Left ventricle myocardium inferior (tissue), 1 donor: Measurements from ENCODE around the gene GSTA2. TPM values are rescaled to one million over a fixed set of nuclear protein-coding genes. Genes with fewer than 3 reads are reported as not detected.
"Not testable (repeated sequence)": the region's sequence is repeated elsewhere in the genome, so short reads cannot be mapped to it uniquely, and the experiment has no call there.

Experiments
- DNase-seq: peaks from one replicate; pipeline ENCODE4 v3.0.0-alpha.2; 2020
- H3K27ac ChIP-seq: fragments of 200-600 bp; replicated peaks from 2 replicates; pipeline ENCODE4 v1.8.0; 2021
- H3K27me3 ChIP-seq: fragments of 200-600 bp; 2 replicates; pipeline ENCODE4 v1.8.0; 2021; ENCODE audit warnings: low read depth
- H3K36me3 ChIP-seq: fragments of 200-600 bp; 2 replicates; pipeline ENCODE4 v1.8.0; 2021
- H3K4me1 ChIP-seq: fragments of 200-600 bp; 2 replicates; pipeline ENCODE4 v1.8.0; 2021
- H3K4me3 ChIP-seq: fragments of 200-600 bp; 2 replicates; pipeline ENCODE4 v1.8.0; 2021; ENCODE audit warnings: mild to moderate bottlenecking, moderate library complexity
- H3K9me3 ChIP-seq: fragments of 200-600 bp; replicated peaks from 2 replicates; pipeline ENCODE4 v1.8.0; 2021
- CTCF ChIP-seq: fragments of 200-600 bp; IDR thresholded peaks from 2 replicates; pipeline ENCODE4 v1.8.0; 2021; ENCODE audit warnings: antibody characterized with exemption, mild to moderate bottlenecking, borderline replicate concordance
- intact Hi-C: fragments of 100-400 bp; cut with micrococcal nuclease; formaldehyde crosslinking; loops from one replicate; pipeline ENCODE4 v1.11.0; 2022
- total RNA-seq: library from RNA; stranded (reverse); fragmentation: NEBNext Ultra II Directional; extraction: Animal tissue kit (Norgen Biotek cat#: 25700); gene quantifications from one replicate; pipeline ENCODE4 v1.2.1, GENCODE V29; 2021
- donor health status: DM: no; HTN: yes; CAD: no; lungs with severe emphysema.

Gene GSTA2
- total RNA-seq, 1 donor from 2014 or later: not detected

GRCh38 chr6:52779237-52779636 is 16.0 kb upstream of the GSTA2 start:
- no peak for TF ChIP-seq CTCF
- Histone ChIP-seq H3K4me1 (no peaks in the 10 kb centered on the region), H3K27ac (no peak overlapping the region), H3K36me3 (no peaks in the 10 kb centered on the region), H3K27me3 (peaks cover 8% of the 10 kb centered on the region), H3K9me3 (no peaks in the 10 kb centered on the region), H3K4me3 (no peak overlapping the region)
- intact Hi-C loops: no loop called here
- no peak for DNase-seq

- H3K4me1 ChIP-seq: not testable (repeated sequence)
Measured at GRCh38 chr6:52776711-52777351, 13.6 kb upstream of the GSTA2 start.

DNA sequence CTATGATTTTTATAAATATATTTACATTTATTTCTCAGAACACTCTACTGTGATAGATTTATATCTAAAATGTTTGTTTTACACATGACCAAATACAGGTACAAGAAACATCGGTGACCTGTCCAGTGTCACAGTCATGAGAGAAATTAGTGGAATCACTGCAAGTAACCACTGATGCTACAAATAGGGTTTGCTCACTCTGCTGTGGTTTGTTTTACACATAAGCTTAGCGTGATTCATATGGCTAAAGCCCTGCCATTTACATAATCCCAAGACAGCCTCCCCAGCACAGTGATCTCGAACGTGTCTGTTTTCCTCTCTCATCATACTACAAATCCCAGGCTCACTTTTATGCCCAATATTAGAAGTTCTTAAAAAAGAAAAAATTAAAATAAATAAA is 6.1 kb upstream of the GSTA2 start:
- H3K27ac ChIP-seq, H3K4me1 ChIP-seq, H3K27me3 ChIP-seq, H3K36me3 ChIP-seq, H3K4me3 ChIP-seq, intact Hi-C loops, H3K9me3 ChIP-seq, DNase-seq: not testable (repeated sequence)

More at GRCh38 chr6:52776711-52777351, 13.6 kb upstream of the GSTA2 start:
- H3K9me3 ChIP-seq, H3K27me3 ChIP-seq, DNase-seq, H3K36me3 ChIP-seq, intact Hi-C loops, H3K27ac ChIP-seq, H3K4me3 ChIP-seq: not testable (repeated sequence)

GRCh38 chr6:52767658-52768057 is 4.4 kb upstream of the GSTA2 start:
- intact Hi-C loops, H3K27me3 ChIP-seq, H3K36me3 ChIP-seq, H3K9me3 ChIP-seq, H3K27ac ChIP-seq, H3K4me3 ChIP-seq, H3K4me1 ChIP-seq, DNase-seq: not testable (repeated sequence)

DNA sequence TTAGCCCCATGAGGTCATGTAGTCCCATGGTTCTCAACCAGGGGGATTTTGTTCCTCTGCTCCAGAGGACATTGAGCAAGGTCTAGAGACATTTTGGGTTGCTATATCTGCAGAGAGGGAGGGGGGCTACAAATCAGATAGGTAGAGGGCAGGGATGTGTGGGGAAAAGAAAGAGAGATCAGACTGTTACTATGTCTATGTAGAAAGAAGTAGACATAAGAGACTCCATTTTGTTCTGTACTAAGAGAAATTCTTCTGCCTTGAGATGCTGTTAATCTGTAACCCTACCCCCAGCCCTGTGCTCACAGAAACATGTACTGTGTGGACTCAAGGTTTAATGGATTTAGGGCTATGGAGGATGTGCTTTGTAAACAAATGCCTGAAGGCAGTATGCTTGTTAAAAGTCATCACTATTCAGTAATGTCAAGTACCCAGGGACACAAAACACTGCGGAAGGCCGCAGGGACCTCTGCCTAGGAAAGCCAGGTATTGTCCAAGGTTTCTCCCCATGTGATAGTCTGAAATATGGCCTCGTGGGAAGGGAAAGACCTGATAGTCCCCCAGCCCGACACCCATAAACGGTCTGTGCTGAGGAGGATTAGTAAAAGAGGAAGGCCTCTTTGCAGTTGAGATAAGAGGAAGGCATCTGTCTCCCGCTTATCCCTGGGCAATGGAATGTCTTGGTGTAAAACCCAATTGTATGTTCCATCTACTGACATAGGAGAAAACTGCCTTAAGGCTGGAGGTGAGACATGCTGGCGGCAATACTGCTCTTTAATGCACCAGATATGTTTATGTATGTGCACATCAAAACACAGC is 1.4 kb downstream of the GSTA2 start:
- H3K36me3 ChIP-seq, H3K27ac ChIP-seq, H3K4me3 ChIP-seq, H3K9me3 ChIP-seq, DNase-seq, H3K4me1 ChIP-seq, intact Hi-C loops: not testable (repeated sequence)
- peaks cover 12% of the 10 kb centered on the region for H3K27me3 ChIP-seq

GRCh38 chr6:52760105-52760765 is 3.0 kb downstream of the GSTA2 start:
- no peak for TF ChIP-seq CTCF
- H3K27ac ChIP-seq: no peak overlapping the region
- H3K9me3 ChIP-seq: no peaks in the 10 kb centered on the region
- intact Hi-C loops: no loop called here
- no peaks in the 10 kb centered on the region for H3K36me3 ChIP-seq
- DNase-seq: no peak
- H3K4me3 ChIP-seq: no peak overlapping the region
- no peaks in the 10 kb centered on the region for H3K4me1 ChIP-seq
- peaks cover 12% of the 10 kb centered on the region for H3K27me3 ChIP-seq

DNA sequence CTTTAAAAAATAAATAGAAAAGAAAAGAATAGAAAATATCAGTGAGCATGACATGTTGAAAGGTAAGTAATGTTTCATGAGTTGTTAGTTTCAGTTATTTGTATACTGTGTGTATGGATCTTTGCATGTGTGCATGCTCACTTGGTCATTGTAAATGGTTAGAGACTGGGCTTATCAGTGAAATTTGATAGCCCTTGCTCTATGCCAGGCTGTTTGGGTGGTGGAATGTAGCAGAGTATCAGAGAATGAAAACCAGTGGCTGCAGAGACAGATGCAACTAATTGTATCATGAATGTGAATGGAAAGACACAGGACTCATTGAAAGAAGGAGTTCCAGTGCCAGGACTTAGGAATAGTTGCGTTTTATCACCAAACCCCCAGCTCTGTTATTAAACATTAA is 4.2 kb downstream of the GSTA2 start:
- H3K27ac ChIP-seq: no peak overlapping the region

GRCh38 chr6:52757651-52758338 is 5.5 kb downstream of the GSTA2 start:
- H3K4me1 ChIP-seq, H3K27me3 ChIP-seq, H3K4me3 ChIP-seq, H3K9me3 ChIP-seq, H3K36me3 ChIP-seq, DNase-seq, H3K27ac ChIP-seq, intact Hi-C loops: not testable (repeated sequence)

More for the DNA sequence above, 4.2 kb downstream of the GSTA2 start:
- DNase-seq: no peak
- Histone ChIP-seq H3K9me3 (no peaks in the 10 kb centered on the region), H3K27me3 (peaks cover 12% of the 10 kb centered on the region), H3K4me1 (no peaks in the 10 kb centered on the region), H3K4me3 (no peak overlapping the region), H3K36me3 (no peaks in the 10 kb centered on the region)
- TF ChIP-seq CTCF: no peak
- intact Hi-C loops: no loop called here
